Aorta (tissue), 5 donors: ENCODE results near the gene KIF5B. TPM values are rescaled to one million over a fixed set of nuclear protein-coding genes. Genes with fewer than 3 reads are reported as not detected.
"Not testable (repeated sequence)": the region's sequence is repeated elsewhere in the genome, so short reads cannot be mapped to it uniquely, and the experiment has no call there.

Source experiments
- ATAC-seq: fragments of 200-7000 bp; cut with Tn5 transposase; one replicate; pipeline ENCODE4 v1.9.1; 2022; ENCODE audit warnings: moderate library complexity; ENCODE audit not compliant: low FRiP score
- DNase-seq, 2 donors: peaks; one replicate each; pipeline ENCODE4 v3.0.0-alpha.2; 2020
- H3K27ac ChIP-seq, 2 donors: one replicate each; pipeline ENCODE4 v1.5.1; 2013; ENCODE audit warnings: low read length in 2 of 2, mild to moderate bottlenecking in 2 of 2, moderate library complexity in 2 of 2, control low read depth in 1 of 2, inconsistent platforms in 1 of 2, low read depth in 1 of 2
- H3K27me3 ChIP-seq, 2 donors: one replicate each; pipeline ENCODE4 v1.6.1; 2013; ENCODE audit warnings: control low read depth in 1 of 2, low read length in 1 of 2, mild to moderate bottlenecking in 1 of 2, moderate library complexity in 1 of 2; ENCODE audit not compliant: insufficient read depth in 2 of 2, control insufficient read depth in 1 of 2
- H3K36me3 ChIP-seq, 2 donors: one replicate each; pipeline ENCODE4 v1.6.1; 2013; ENCODE audit warnings: control low read depth in 1 of 2, low read length in 1 of 2, mild to moderate bottlenecking in 1 of 2; ENCODE audit not compliant: insufficient read depth in 2 of 2, control insufficient read depth in 1 of 2
- H3K4me1 ChIP-seq, 2 donors: one replicate each; pipeline ENCODE4 v1.6.1; 2013; ENCODE audit warnings: low read length in 2 of 2, control low read depth in 1 of 2, mild to moderate bottlenecking in 1 of 2, moderate library complexity in 1 of 2; ENCODE audit not compliant: insufficient read depth in 2 of 2, control insufficient read depth in 1 of 2
- H3K4me3 ChIP-seq, 2 donors: one replicate each; pipeline ENCODE4 v1.5.1; 2013; ENCODE audit warnings: low read length in 2 of 2, control low read depth in 1 of 2, mild to moderate bottlenecking in 1 of 2
- H3K9me3 ChIP-seq: one replicate; pipeline ENCODE4 v1.6.1; 2013; ENCODE audit warnings: mild to moderate bottlenecking, low read length; ENCODE audit not compliant: control insufficient read depth
- WGBS, 2 donors: extraction: QIAGEN DNeasy Blood & Tissue Kit; methylation state at CpG; one replicate each; pipeline ENCODE4 v1.1.7; 2013; 5-methylcytosine and 5-hydroxymethylcytosine counted together
- intact Hi-C, 2 donors: fragments of 100-400 bp; cut with DNase I; formaldehyde crosslinking; loops; one replicate each; pipeline versions ENCODE4 v1.14.2 to v1.15.0; 2022
- polyA plus RNA-seq, 2 donors: library from polyadenylated mRNA; stranded (reverse); fragments of 200-250 nt; gene quantifications; one replicate each; pipeline ENCODE4 v1.2.3, GENCODE V29; 2013
- total RNA-seq, 2 donors: library from RNA; stranded (reverse); fragmentation: NEBNext Ultra II Directional; extraction: Animal tissue kit (Norgen Biotek cat#: 25700); gene quantifications; one replicate each; pipeline ENCODE4 v1.2.1, GENCODE V29; 2021
- donor health status: healthy with polysubstance abuse.
- donor health status: Bipolar disorder and iron deficiency.
- donor health status: DM: no; HTN: no; CAD: no.
- donor health status: DM: no; HTN: no; CAD: no.
- donor health status: DM: yes; HTN: yes; CAD: no.

The KIF5B gene
- total and polyA plus RNA-seq, 4 donors, result 48.4 to 191 (median 101) TPM

GRCh38 chr10:31974434-31975124 lies 81.6 kb downstream of the KIF5B start:
- DNase-seq (no peak), ATAC-seq (no peak)
- Histone ChIP-seq H3K27ac (no peak overlapping the region), H3K9me3 (no peaks in the 10 kb centered on the region), H3K27me3 (no peaks in the 10 kb centered on the region), H3K4me3 (no peak overlapping the region), H3K36me3 (no peaks in the 10 kb centered on the region), H3K4me1 (no peaks in the 10 kb centered on the region)
- 82 to 83% methylated on average over 4 of the region's 4 CpGs for WGBS, 2 donors
- intact Hi-C loops, result no loop called here

GRCh38 chr10:31972519-31973041 lies 83.6 kb downstream of the KIF5B start:
- no peaks in the 10 kb centered on the region for H3K4me1 ChIP-seq
- H3K4me3 ChIP-seq, result no peak overlapping the region
- H3K27ac ChIP-seq, result no peak overlapping the region
- intact Hi-C loops, result no loop called here
- 90 to 95% methylated on average over 9 of the region's 9 CpGs for WGBS, 2 donors
- H3K9me3 ChIP-seq, result no peaks in the 10 kb centered on the region
- ATAC-seq, result no peak
- DNase-seq, result no peak
- H3K27me3 ChIP-seq, result no peaks in the 10 kb centered on the region
- no peaks in the 10 kb centered on the region for H3K36me3 ChIP-seq

- DNase-seq, H3K27me3 ChIP-seq, H3K4me1 ChIP-seq, H3K36me3 ChIP-seq, H3K9me3 ChIP-seq, H3K4me3 ChIP-seq, intact Hi-C loops, H3K27ac ChIP-seq, ATAC-seq: not testable (repeated sequence)
- no CpG with 5 or more reads among the region's 32 CpGs for WGBS, 2 donors
These were observed 86.4 kb downstream of the KIF5B start for GRCh38 chr10:31969847-31970246.

GRCh38 chr10:31963589-31963980 lies 92.6 kb downstream of the KIF5B start:
- Histone ChIP-seq H3K4me3 (no peak overlapping the region), H3K27ac (no peak overlapping the region), H3K36me3 (no peaks in the 10 kb centered on the region), H3K9me3 (no peaks in the 10 kb centered on the region), H3K4me1 (peaks cover 0 to 2% of the 10 kb centered on the region in 2 donors), H3K27me3 (no peaks in the 10 kb centered on the region)
- WGBS, 2 donors, result 82 to 87% methylated on average over 1 of the region's 1 CpG
- intact Hi-C loops, result no loop called here
- DNase-seq (no peak), ATAC-seq (no peak)

GRCh38 chr10:31962826-31963588 lies 93.2 kb downstream of the KIF5B start:
- Histone ChIP-seq H3K36me3 (no peaks in the 10 kb centered on the region), H3K9me3 (no peaks in the 10 kb centered on the region), H3K4me3 (no peak overlapping the region), H3K27me3 (no peaks in the 10 kb centered on the region), H3K27ac (no peak overlapping the region), H3K4me1 (peaks cover 0 to 2% of the 10 kb centered on the region in 2 donors)
- 88 to 90% methylated on average over 4 of the region's 4 CpGs for WGBS, 2 donors
- ATAC-seq, result no peak
- DNase-seq, result no peak
- intact Hi-C loops, result no loop called here

- 64 to 68% methylated on average over 8 of the region's 8 CpGs for WGBS, 2 donors
- ATAC-seq (no peak), DNase-seq (no peak)
- H3K27me3 ChIP-seq, result no peaks in the 10 kb centered on the region
- H3K36me3 ChIP-seq, result no peaks in the 10 kb centered on the region
- H3K4me1 ChIP-seq, result peaks cover 0 to 2% of the 10 kb centered on the region in 2 donors
- intact Hi-C loops, result no loop called here
- H3K27ac ChIP-seq, result no peak overlapping the region
- H3K4me3 ChIP-seq, result no peak overlapping the region
- no peaks in the 10 kb centered on the region for H3K9me3 ChIP-seq
These were observed 94.7 kb downstream of the KIF5B start for GRCh38 chr10:31961277-31962074.

GRCh38 chr10:31959461-31960173 lies 96.6 kb downstream of the KIF5B start:
- Histone ChIP-seq H3K4me3 (no peak overlapping the region), H3K27me3 (no peaks in the 10 kb centered on the region), H3K36me3 (no peaks in the 10 kb centered on the region), H3K9me3 (no peaks in the 10 kb centered on the region), H3K27ac (no peak overlapping the region), H3K4me1 (peaks cover 0 to 2% of the 10 kb centered on the region in 2 donors)
- no peak for ATAC-seq
- 61 to 73% methylated on average over 3 of the region's 3 CpGs for WGBS, 2 donors
- intact Hi-C loops, result no loop called here
- no peak for DNase-seq
